Measurements from ENCODE around the gene LBHD2.

The LBHD2 gene

GRCh38 chr14:103104389-103104653 is 20.3 kb downstream of the LBHD2 start:
- no peak for DNase-seq (ENCODE audit: low read depth, low spot score)
- TF ChIP-seq EZH2 (IDR thresholded peaks at IDR 0.05) = no peak
- no peak for TF ChIP-seq POLR2AphosphoS5 (IDR thresholded peaks at IDR 0.05; ENCODE audit: borderline replicate concordance, low read depth, low read length)
- TF ChIP-seq FOXP2 (optimal IDR thresholded peaks at IDR 0.05; ENCODE audit: control extremely low read depth, extremely low read length, insufficient read depth) = no peak
- Histone ChIP-seq H3K4me3 (peak overlapping the region; percentile 69), H3K27ac (no peak overlapping the region), H3K36me3 (ENCODE audit: insufficient read depth, low read length) (no peaks in the 10 kb centered on the region), H3K9me3 (ENCODE audit: low read depth, low read length) (no peaks in the 10 kb centered on the region), H3K9ac (ENCODE audit: insufficient read length) (no peak overlapping the region)

GRCh38 chr14:103104654-103105452 is 20.8 kb downstream of the LBHD2 start:
- Histone ChIP-seq H3K36me3 (ENCODE audit: insufficient read depth, low read length) (no peaks in the 10 kb centered on the region), H3K4me3 (peak overlapping the region; percentile 69), H3K9me3 (ENCODE audit: low read depth, low read length) (no peaks in the 10 kb centered on the region), H3K9ac (ENCODE audit: insufficient read length) (no peak overlapping the region), H3K27ac (no peak overlapping the region)
- DNase-seq (ENCODE audit: low read depth, low spot score) = no peak
- TF ChIP-seq EZH2 (IDR thresholded peaks at IDR 0.05) = no peak
- no peak for TF ChIP-seq FOXP2 (optimal IDR thresholded peaks at IDR 0.05; ENCODE audit: control extremely low read depth, extremely low read length, insufficient read depth)
- no peak for TF ChIP-seq POLR2AphosphoS5 (IDR thresholded peaks at IDR 0.05; ENCODE audit: borderline replicate concordance, low read depth, low read length)

DNA sequence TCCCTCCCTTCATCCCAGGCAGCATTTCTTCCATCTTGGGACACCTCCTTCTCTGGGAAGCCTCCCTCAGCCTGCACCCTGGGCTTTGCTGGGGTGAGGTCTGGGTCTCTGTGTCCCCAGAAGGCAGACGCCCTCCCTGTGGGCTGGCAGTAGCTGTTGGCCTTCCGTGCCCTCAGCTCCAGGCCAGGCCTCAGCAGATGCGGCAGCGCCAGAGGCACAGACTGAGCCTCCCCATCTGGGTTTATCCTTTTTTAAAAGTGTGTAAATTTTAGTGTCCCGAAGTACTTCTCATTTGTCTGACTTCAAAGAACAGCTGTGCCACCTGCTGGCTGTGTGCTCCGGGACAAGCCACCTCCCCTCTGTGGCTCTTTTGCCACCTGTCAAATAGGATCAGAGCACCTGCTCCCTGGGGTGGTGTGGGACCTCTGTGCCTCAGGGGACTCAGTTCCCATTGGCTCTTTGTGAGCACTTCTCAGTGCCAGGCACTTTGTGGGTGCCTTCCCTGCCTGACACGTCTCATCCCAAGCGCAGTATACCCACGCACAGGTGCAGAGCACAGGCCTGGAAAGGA is 21.7 kb downstream of the LBHD2 start:
- TF ChIP-seq POLR2AphosphoS5 (IDR thresholded peaks at IDR 0.05; ENCODE audit: borderline replicate concordance, low read depth, low read length) (no peak), FOXP2 (optimal IDR thresholded peaks at IDR 0.05; ENCODE audit: control extremely low read depth, extremely low read length, insufficient read depth) (no peak), EZH2 (IDR thresholded peaks at IDR 0.05) (no peak)
- Histone ChIP-seq H3K36me3 (ENCODE audit: insufficient read depth, low read length) (no peaks in the 10 kb centered on the region), H3K27ac (no peak overlapping the region), H3K9ac (ENCODE audit: insufficient read length) (no peak overlapping the region), H3K4me3 (no peak overlapping the region), H3K9me3 (ENCODE audit: low read depth, low read length) (no peaks in the 10 kb centered on the region)
- DNase-seq (ENCODE audit: low read depth, low spot score) = no peak

GRCh38 chr14:103107455-103107854 is 23.4 kb downstream of the LBHD2 start:
- H3K27ac ChIP-seq = no peak overlapping the region
- no peaks in the 10 kb centered on the region for H3K9me3 ChIP-seq (ENCODE audit: low read depth, low read length)
- no peak overlapping the region for H3K9ac ChIP-seq (ENCODE audit: insufficient read length)
- TF ChIP-seq FOXP2 (optimal IDR thresholded peaks at IDR 0.05; ENCODE audit: control extremely low read depth, extremely low read length, insufficient read depth) (no peak), EZH2 (IDR thresholded peaks at IDR 0.05) (no peak), POLR2AphosphoS5 (IDR thresholded peaks at IDR 0.05; ENCODE audit: borderline replicate concordance, low read depth, low read length) (no peak)
- no peaks in the 10 kb centered on the region for H3K36me3 ChIP-seq (ENCODE audit: insufficient read depth, low read length)
- H3K4me3 ChIP-seq = no peak overlapping the region
- no peak for DNase-seq (ENCODE audit: low read depth, low spot score)

DNA sequence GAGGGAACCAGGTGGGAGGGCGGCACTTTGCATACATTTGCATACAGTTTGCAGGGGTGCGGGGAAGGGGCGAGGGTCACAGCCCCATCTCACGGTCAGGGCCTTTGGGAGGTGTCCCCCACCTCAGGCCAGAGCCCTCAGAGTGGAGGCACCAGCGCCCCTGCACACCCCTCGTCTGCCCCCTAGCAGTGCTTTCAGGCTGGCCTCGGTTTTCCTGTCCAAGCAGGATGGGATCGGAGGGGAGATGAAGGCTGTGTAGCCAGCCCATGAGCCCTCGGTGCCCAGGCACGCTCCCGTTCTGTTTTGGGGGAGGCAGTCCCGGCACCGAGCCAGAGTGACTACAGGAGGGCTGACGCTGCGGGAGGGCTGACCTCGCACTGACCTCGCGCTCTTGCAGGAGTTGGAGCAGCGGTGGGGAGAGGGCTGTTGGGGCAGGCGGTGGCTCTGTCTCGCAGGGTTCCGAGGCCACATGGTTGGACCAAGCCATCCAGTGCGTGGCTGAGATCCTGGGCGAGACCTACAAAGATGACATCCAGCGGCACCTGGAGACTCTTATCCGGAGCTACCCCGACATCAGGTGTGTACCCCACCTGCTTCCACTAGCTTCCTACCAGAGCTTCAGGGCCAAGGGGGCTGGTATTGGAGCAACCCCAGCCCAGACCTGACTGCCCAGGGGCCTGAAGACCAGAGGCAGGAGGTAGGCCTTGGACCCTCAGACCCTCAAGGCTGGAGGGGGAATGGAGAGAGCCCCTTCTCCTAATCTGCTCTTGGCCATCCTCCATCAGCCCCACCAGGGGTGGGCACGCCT is 24.1 kb downstream of the LBHD2 start:
- no peak for DNase-seq (ENCODE audit: low read depth, low spot score)
- Histone ChIP-seq H3K9ac (ENCODE audit: insufficient read length) (no peak overlapping the region), H3K9me3 (ENCODE audit: low read depth, low read length) (no peaks in the 10 kb centered on the region), H3K36me3 (ENCODE audit: insufficient read depth, low read length) (no peaks in the 10 kb centered on the region), H3K4me3 (no peak overlapping the region), H3K27ac (no peak overlapping the region)
- TF ChIP-seq FOXP2 (optimal IDR thresholded peaks at IDR 0.05; ENCODE audit: control extremely low read depth, extremely low read length, insufficient read depth) (no peak), EZH2 (IDR thresholded peaks at IDR 0.05) (no peak), POLR2AphosphoS5 (IDR thresholded peaks at IDR 0.05; ENCODE audit: borderline replicate concordance, low read depth, low read length) (no peak)

- Histone ChIP-seq H3K4me3 (no peak overlapping the region), H3K9me3 (ENCODE audit: low read depth, low read length) (no peaks in the 10 kb centered on the region), H3K36me3 (ENCODE audit: insufficient read depth, low read length) (no peaks in the 10 kb centered on the region), H3K27ac (no peak overlapping the region), H3K9ac (ENCODE audit: insufficient read length) (no peak overlapping the region)
- no peak for TF ChIP-seq FOXP2 (optimal IDR thresholded peaks at IDR 0.05; ENCODE audit: control extremely low read depth, extremely low read length, insufficient read depth)
- no peak for TF ChIP-seq POLR2AphosphoS5 (IDR thresholded peaks at IDR 0.05; ENCODE audit: borderline replicate concordance, low read depth, low read length)
- no peak for TF ChIP-seq EZH2 (IDR thresholded peaks at IDR 0.05)
- no peak for DNase-seq (ENCODE audit: low read depth, low spot score)
Measured at GRCh38 chr14:103108749-103109207, 24.8 kb downstream of the LBHD2 start.

DNA sequence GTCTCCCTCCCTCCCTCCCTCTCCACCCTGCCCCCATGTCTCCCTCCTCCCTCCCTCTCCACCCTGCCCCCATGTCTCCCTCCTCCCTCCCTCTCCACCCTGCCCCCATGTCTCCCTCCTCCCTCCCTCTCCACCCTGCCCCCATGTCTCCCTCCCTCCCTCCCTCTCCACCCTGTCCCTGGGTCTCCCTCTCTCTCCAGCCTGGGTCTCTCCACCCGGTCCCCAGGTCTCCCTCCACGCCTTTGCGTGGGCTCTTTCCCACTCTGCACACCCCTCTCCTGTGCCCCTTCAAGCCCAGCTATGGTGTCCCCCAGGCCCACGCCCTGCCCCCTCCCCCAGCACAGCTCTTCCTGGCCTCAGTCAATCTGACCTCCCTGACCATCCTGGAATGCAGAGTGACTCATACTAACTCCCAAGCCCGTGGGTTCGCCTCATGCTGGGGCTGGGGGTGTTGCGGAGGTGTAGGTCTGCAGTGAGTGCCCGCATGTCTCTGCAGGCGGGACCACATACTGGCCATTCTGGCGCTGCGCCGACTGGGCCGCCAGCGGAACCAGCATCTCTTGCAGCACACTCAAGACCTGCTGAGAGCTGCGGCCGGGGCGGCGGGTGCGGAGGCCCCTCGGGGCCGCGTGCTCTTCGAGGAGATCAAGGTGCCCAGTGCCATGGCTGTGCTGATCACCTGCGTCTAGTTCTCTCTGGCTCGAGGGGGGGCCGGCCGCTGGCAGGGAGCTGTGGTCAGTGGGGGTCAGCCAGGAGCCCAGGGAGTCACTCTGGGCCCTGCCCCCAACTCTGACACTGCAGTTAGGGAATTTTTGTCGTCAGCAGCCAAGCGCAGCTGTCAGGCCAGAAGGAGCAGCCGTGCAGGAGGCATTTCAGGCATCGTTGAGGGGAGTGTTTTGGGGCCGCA is 25.8 kb downstream of the LBHD2 start:
- DNase-seq (ENCODE audit: low read depth, low spot score) = no peak
- TF ChIP-seq POLR2AphosphoS5 (IDR thresholded peaks at IDR 0.05; ENCODE audit: borderline replicate concordance, low read depth, low read length) (no peak), EZH2 (IDR thresholded peaks at IDR 0.05) (no peak), FOXP2 (optimal IDR thresholded peaks at IDR 0.05; ENCODE audit: control extremely low read depth, extremely low read length, insufficient read depth) (no peak)
- no peak overlapping the region for H3K4me3 ChIP-seq
- H3K36me3 ChIP-seq (ENCODE audit: insufficient read depth, low read length) = no peaks in the 10 kb centered on the region
- H3K27ac ChIP-seq = no peak overlapping the region
- no peaks in the 10 kb centered on the region for H3K9me3 ChIP-seq (ENCODE audit: low read depth, low read length)
- no peak overlapping the region for H3K9ac ChIP-seq (ENCODE audit: insufficient read length)
